ENCODE results near the gene KNDC1.

Gene KNDC1

DNA sequence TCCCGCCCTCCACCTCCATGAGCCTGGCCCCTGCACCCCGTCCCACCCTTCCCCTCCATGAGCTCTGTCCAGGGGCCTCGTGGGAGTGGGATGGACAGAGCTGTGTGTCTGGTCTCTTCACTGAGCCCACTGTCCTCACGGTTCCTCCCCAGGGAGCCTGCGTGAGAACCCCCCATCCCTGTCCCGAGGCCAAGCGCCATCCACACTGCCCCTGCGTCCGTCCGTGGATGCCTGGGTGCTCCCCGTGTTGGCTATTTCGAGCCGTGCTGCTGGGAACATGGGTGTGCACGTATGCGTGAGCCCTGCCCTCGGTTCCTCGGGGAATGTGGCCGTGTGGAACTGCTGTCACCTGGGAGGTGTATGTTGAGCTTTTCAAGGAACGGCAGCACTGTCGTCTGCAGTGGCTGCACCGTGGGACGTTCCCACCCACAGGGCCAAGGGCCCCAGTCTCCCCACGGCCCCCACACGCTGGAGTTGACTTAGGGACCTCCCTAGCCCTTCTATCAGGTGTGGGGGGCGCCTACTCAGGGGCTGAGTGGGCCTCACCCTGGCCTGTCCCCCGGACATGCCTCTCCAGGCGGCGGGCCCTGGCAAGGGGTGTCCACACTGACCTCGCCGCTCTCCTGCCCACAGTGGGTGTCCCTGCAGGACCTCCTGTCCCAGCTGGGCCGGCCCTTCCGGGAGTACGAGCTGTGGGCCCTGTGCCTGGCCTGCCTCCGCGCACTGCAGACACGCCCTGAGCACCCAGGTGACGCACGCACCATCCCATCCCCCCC, 28.1 kb downstream of the KNDC1 start:
- Histone ChIP-seq H2AFZ (ENCODE audit: low read length) (no peak overlapping the region), H3K79me2 (ENCODE audit: insufficient read depth, low read length) (no peaks in the 10 kb centered on the region), H3K4me2 (ENCODE audit: low read length) (no peak overlapping the region), H4K20me1 (ENCODE audit: insufficient read depth, low read length) (no peaks in the 10 kb centered on the region), H3K27me3 (ENCODE audit: insufficient read depth, low read length) (no peaks in the 10 kb centered on the region), H3K9ac (ENCODE audit: low read length) (no peak overlapping the region), H3K4me3 (ENCODE audit: low read depth, low read length, poor library complexity, severe bottlenecking) (no peak overlapping the region), H3K9me3 (ENCODE audit: low read length) (no peaks in the 10 kb centered on the region), H3K27ac (ENCODE audit: low read depth, low read length, poor library complexity, severe bottlenecking) (no peak overlapping the region), H3K36me3 (ENCODE audit: insufficient read depth, low read length) (no peaks in the 10 kb centered on the region), H3K9me2 (ENCODE audit: low read depth, low read length) (no peaks in the 10 kb centered on the region), H3F3A (ENCODE audit: insufficient read depth, low read length) (no peaks in the 10 kb centered on the region), H3K4me1 (ENCODE audit: insufficient read depth, low read length, severe bottlenecking) (no peaks in the 10 kb centered on the region)
- TF ChIP-seq, protein P1, sequence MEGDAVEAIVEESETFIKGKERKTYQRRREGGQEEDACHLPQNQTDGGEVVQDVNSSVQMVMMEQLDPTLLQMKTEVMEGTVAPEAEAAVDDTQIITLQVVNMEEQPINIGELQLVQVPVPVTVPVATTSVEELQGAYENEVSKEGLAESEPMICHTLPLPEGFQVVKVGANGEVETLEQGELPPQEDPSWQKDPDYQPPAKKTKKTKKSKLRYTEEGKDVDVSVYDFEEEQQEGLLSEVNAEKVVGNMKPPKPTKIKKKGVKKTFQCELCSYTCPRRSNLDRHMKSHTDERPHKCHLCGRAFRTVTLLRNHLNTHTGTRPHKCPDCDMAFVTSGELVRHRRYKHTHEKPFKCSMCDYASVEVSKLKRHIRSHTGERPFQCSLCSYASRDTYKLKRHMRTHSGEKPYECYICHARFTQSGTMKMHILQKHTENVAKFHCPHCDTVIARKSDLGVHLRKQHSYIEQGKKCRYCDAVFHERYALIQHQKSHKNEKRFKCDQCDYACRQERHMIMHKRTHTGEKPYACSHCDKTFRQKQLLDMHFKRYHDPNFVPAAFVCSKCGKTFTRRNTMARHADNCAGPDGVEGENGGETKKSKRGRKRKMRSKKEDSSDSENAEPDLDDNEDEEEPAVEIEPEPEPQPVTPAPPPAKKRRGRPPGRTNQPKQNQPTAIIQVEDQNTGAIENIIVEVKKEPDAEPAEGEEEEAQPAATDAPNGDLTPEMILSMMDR (IDR thresholded peaks at IDR 0.05; ENCODE audit: low read length), result no peak
- TF ChIP-seq EZH2 (IDR thresholded peaks at IDR 0.05; ENCODE audit: borderline replicate concordance, low read length), result no peak

DNA sequence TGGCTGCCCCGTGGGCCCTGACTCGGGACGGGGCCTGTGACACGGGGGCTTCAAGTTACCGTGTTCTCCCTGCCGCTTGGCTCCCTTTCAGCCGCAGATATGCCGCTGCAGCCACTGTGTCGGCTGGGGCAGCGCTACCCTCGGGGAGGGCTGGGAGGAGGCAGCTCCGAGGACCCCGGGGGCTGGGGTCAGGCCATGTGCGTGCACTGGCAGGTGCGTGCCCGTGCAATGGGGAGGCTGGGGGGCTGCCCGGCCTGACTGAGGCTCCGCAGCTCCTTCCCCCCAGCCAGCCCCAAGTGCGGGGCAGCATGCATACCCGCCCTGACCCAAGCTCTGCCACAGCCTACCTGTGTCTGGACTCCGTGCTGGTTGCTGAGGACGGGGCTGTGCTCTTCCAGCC, 29.2 kb downstream of the KNDC1 start:
- Histone ChIP-seq H3K4me1 (ENCODE audit: insufficient read depth, low read length, severe bottlenecking) (no peaks in the 10 kb centered on the region), H3K27me3 (ENCODE audit: insufficient read depth, low read length) (no peaks in the 10 kb centered on the region)
- TF ChIP-seq EZH2 (IDR thresholded peaks at IDR 0.05; ENCODE audit: borderline replicate concordance, low read length), result no peak
- TF ChIP-seq, protein P1 (IDR thresholded peaks at IDR 0.05; ENCODE audit: low read length), result no peak

DNA sequence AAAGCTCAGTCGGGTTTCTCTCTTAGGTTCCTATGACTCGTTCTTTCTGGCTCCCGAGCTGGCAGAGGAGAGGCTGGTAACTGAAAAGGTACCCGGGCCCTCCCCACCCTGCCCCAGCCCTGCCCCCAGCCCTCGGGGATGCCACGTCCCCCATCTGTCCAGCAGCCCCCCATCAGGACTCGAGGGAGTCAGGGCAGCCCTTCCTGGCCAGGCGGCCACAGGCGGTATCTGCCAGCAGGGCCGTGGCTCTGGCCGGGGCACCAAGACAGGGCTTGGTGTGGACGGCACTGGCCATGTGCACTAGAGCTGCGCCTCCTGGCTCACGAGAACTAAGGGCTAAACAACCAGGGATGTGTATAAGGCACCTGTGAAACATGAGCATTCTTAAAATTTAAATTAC, 29.7 kb downstream of the KNDC1 start:
- no peak for TF ChIP-seq EZH2 (IDR thresholded peaks at IDR 0.05; ENCODE audit: borderline replicate concordance, low read length)
- TF ChIP-seq, protein P1 (IDR thresholded peaks at IDR 0.05; ENCODE audit: low read length), result no peak
- H4K20me1 ChIP-seq (ENCODE audit: insufficient read depth, low read length), result no peaks in the 10 kb centered on the region
- no peaks in the 10 kb centered on the region for H3K9me2 ChIP-seq (ENCODE audit: low read depth, low read length)
- H3K4me2 ChIP-seq (ENCODE audit: low read length), result no peak overlapping the region
- H3K9ac ChIP-seq (ENCODE audit: low read length), result no peak overlapping the region
- H2AFZ ChIP-seq (ENCODE audit: low read length), result no peak overlapping the region
- H3K4me3 ChIP-seq (ENCODE audit: low read depth, low read length, poor library complexity, severe bottlenecking), result no peak overlapping the region
- H3K27ac ChIP-seq (ENCODE audit: low read depth, low read length, poor library complexity, severe bottlenecking), result no peak overlapping the region
- H3K27me3 ChIP-seq (ENCODE audit: insufficient read depth, low read length), result no peaks in the 10 kb centered on the region
- H3K9me3 ChIP-seq (ENCODE audit: low read length), result no peaks in the 10 kb centered on the region
- H3F3A ChIP-seq (ENCODE audit: insufficient read depth, low read length), result no peaks in the 10 kb centered on the region
- H3K36me3 ChIP-seq (ENCODE audit: insufficient read depth, low read length), result no peaks in the 10 kb centered on the region
- no peaks in the 10 kb centered on the region for H3K79me2 ChIP-seq (ENCODE audit: insufficient read depth, low read length)
- H3K4me1 ChIP-seq (ENCODE audit: insufficient read depth, low read length, severe bottlenecking), result no peaks in the 10 kb centered on the region

More for the DNA sequence above, 29.2 kb downstream of the KNDC1 start:
- Histone ChIP-seq H3K79me2 (ENCODE audit: insufficient read depth, low read length) (no peaks in the 10 kb centered on the region), H3F3A (ENCODE audit: insufficient read depth, low read length) (no peaks in the 10 kb centered on the region), H3K27ac (ENCODE audit: low read depth, low read length, poor library complexity, severe bottlenecking) (no peak overlapping the region), H3K9me2 (ENCODE audit: low read depth, low read length) (no peaks in the 10 kb centered on the region), H3K4me3 (ENCODE audit: low read depth, low read length, poor library complexity, severe bottlenecking) (no peak overlapping the region), H2AFZ (ENCODE audit: low read length) (no peak overlapping the region), H3K36me3 (ENCODE audit: insufficient read depth, low read length) (no peaks in the 10 kb centered on the region), H3K9ac (ENCODE audit: low read length) (no peak overlapping the region), H3K4me2 (ENCODE audit: low read length) (no peak overlapping the region), H3K9me3 (ENCODE audit: low read length) (no peaks in the 10 kb centered on the region), H4K20me1 (ENCODE audit: insufficient read depth, low read length) (no peaks in the 10 kb centered on the region)
